OCI-LY7 (cell line): ENCODE results near the gene NRF1. TPM values are rescaled to one million over a fixed set of nuclear protein-coding genes. Genes with fewer than 3 reads are reported as not detected.
A peak's percentile ranks its signal among the peaks of the same experiment; 100 is the strongest.
"Not testable (repeated sequence)": the region's sequence is repeated elsewhere in the genome, so short reads cannot be mapped to it uniquely, and the experiment has no call there.

Source experiments
- BruUV-seq: library from RNA; stranded (reverse); fragments of 400-500 nt; replicated peaks from 2 replicates; lab custom pipeline; 2021; lab: Mats Ljungman, UMichigan
- CTCF ChIA-PET: fragments of 300-600 bp; sonication (Branson Sonifier 250); formaldehyde crosslinking; loops from one replicate; lab custom pipeline; 2022; ENCODE audit warnings: antibody characterized with exemption; ENCODE audit not compliant: unreplicated experiment; lab: Charles Lee
- POLR2A ChIA-PET: fragments of 300-600 bp; sonication (Branson Sonifier 250); formaldehyde crosslinking; loops from one replicate; lab custom pipeline; 2022; ENCODE audit warnings: antibody characterized with exemption; lab: Charles Lee
- DNase-seq: peaks from one replicate; pipeline ENCODE4 v3.0.0-alpha.2; 2015; ENCODE audit warnings: low spot score
- H2AFZ ChIP-seq: fragments of 200-600 bp; sonication (generic), shearing (Covaris generic); 2 replicates; pipeline ENCODE4 v1.6.1; 2014; ENCODE audit warnings: mild to moderate bottlenecking, antibody characterized with exemption, low read length, moderate library complexity
- H3K27ac ChIP-seq: fragments of 200-600 bp; sonication (generic); 2 replicates; pipeline ENCODE4 v1.5.1; 2014; ENCODE audit warnings: mixed run types, low read depth, mild to moderate bottlenecking, moderate library complexity, low read length, inconsistent platforms; ENCODE audit not compliant: poor library complexity, severe bottlenecking
- H3K36me3 ChIP-seq: fragments of 200-600 bp; sonication (generic); 2 replicates; pipeline ENCODE4 v1.6.1; 2014; ENCODE audit warnings: mild to moderate bottlenecking, antibody characterized with exemption, low read length, moderate library complexity, mixed read lengths; ENCODE audit not compliant: insufficient read depth
- H3K4me1 ChIP-seq: fragments of 200-600 bp; sonication (generic); 2 replicates; pipeline ENCODE4 v1.5.1; 2014; ENCODE audit warnings: mild to moderate bottlenecking, low read length; ENCODE audit not compliant: insufficient read depth, poor library complexity, severe bottlenecking
- H3K4me2 ChIP-seq: fragments of 200-600 bp; sonication (generic); 2 replicates; pipeline ENCODE4 v1.6.1; 2014; ENCODE audit warnings: mild to moderate bottlenecking, low read length
- H3K4me3 ChIP-seq: fragments of 200-600 bp; sonication (generic); 2 replicates; pipeline ENCODE4 v1.5.1; 2014; ENCODE audit warnings: mild to moderate bottlenecking, low read depth, low read length; ENCODE audit not compliant: poor library complexity, severe bottlenecking
- H3K79me2 ChIP-seq: fragments of 200-600 bp; sonication (generic); 2 replicates; pipeline ENCODE4 v1.6.1; 2016; ENCODE audit warnings: low read depth, mild to moderate bottlenecking, low read length, moderate library complexity, mixed read lengths; ENCODE audit not compliant: insufficient read depth
- H3K9me2 ChIP-seq: fragments of 200-600 bp; sonication (generic); 2 replicates; pipeline ENCODE4 v1.6.1; 2016; ENCODE audit warnings: mild to moderate bottlenecking, low read length, mixed read lengths; ENCODE audit not compliant: insufficient read depth
- H3K9me3 ChIP-seq: fragments of 200-600 bp; sonication (generic); 2 replicates; pipeline ENCODE4 v1.6.1; 2014; ENCODE audit warnings: mild to moderate bottlenecking, mixed run types, low read length, mixed read lengths
- H4K20me1 ChIP-seq: fragments of 200-600 bp; sonication (generic); 2 replicates; pipeline ENCODE4 v1.6.1; 2014; ENCODE audit warnings: mild to moderate bottlenecking, antibody characterized with exemption, low read length, moderate library complexity, mixed read lengths; ENCODE audit not compliant: insufficient read depth
- CTCF ChIP-seq: fragments of 200-600 bp; sonication (generic); conservative IDR thresholded peaks from 2 replicates; pipeline ENCODE4 v1.5.1; 2014; ENCODE audit warnings: mild to moderate bottlenecking, antibody characterized with exemption, low read length, moderate library complexity, mixed read lengths
- EZH2phosphoT487 ChIP-seq: fragments of 200-600 bp; sonication (generic); IDR thresholded peaks from 2 replicates; pipeline ENCODE4 v1.6.1; 2018; ENCODE audit warnings: low read depth, borderline replicate concordance, mild to moderate bottlenecking, mixed run types, antibody characterized with exemption, low read length, moderate library complexity, mixed read lengths
- intact Hi-C: fragments of 100-400 bp; cut with micrococcal nuclease; formaldehyde crosslinking; loops from one replicate; pipeline ENCODE4 v1.10.0; 2022; ENCODE audit not compliant: unreplicated experiment
- total RNA-seq, 2 experiments: library from RNA; depleted of rRNA in 1 of 2; stranded (reverse); fragments of >200 nt in 1 of 2; shearing (Covaris generic) in 1 of 2; gene quantifications; 2 replicates each; pipeline ENCODE4 v1.2.3, GENCODE V29; 2014 to 2022

Gene NRF1
- total RNA-seq, 2 experiments from 2014 or later: 26.5 to 26.9 TPM

DNA sequence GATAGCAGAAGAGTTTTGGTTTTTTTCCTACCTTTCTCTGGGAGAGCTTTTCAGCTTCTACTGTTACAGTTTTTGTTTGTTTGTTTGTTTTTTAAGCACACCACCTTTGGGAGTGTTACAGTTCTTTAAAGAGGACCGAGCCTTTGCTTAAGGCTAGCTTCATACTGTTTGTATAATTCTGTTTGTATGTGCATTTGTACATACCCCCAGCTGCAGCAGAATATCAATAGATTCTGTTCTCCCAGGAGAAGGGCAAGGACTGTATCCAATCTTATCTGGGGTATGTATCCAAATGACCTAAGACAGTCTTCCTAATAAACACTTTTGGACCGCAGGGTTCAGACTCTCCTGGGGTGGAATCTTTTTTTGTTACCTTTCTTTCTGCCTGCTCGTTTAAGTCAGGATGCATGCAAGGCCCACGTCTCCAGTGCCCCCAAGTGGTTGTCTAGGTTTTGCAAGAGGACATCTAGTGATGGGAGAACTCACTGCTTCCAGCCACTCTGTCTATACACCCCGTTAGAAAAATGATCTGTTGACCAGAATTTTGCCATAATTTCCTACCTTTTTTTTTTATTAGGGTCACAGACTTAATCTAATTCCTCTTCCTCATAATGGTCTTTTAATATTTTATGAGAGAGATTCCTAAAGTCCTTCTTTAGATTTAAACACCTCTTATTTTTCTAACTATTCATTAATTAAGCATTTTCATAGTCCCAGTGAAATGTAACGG is 23.9 kb downstream of the NRF1 start:
- ChIA-PET POLR2A (no interaction called here), CTCF (no interaction called here)
- H3K36me3 ChIP-seq: peaks cover 4% of the 10 kb centered on the region; the same call in 1 of the 2 replicates
- H3K9me3 ChIP-seq: no peaks in the 10 kb centered on the region
- no peak overlapping the region for H3K4me3 ChIP-seq
- no TSS peak for BruUV-seq
- no peak overlapping the region for H3K4me2 ChIP-seq
- peaks cover 18% of the 10 kb centered on the region for H4K20me1 ChIP-seq
- peaks cover 5% of the 10 kb centered on the region for H3K4me1 ChIP-seq
- H3K79me2 ChIP-seq: peaks cover 74% of the 10 kb centered on the region
- intact Hi-C loops: loop anchor here (1.0 kb wide), 1 partner anchor 23 kb away; no protein-coding TSS in a partner anchor
- TF ChIP-seq CTCF (peak; percentile 96), EZH2phosphoT487 (no peak)
- peak; percentile 73 for DNase-seq
- H3K9me2 ChIP-seq: no peaks in the 10 kb centered on the region
- H2AFZ ChIP-seq: no peak overlapping the region
- no peak overlapping the region for H3K27ac ChIP-seq

GRCh38 chr7:129636030-129636550 is 24.6 kb downstream of the NRF1 start:
- BruUV-seq, H3K36me3 ChIP-seq, H3K4me2 ChIP-seq, H3K9me3 ChIP-seq, H3K9me2 ChIP-seq, H3K27ac ChIP-seq, intact Hi-C loops, H2AFZ ChIP-seq, CTCF ChIA-PET, H3K4me3 ChIP-seq, DNase-seq, POLR2A ChIA-PET, H3K4me1 ChIP-seq: not testable (repeated sequence)
- Histone ChIP-seq H4K20me1 (peaks cover 18% of the 10 kb centered on the region; the same call in 1 of the 2 replicates), H3K79me2 (peaks cover 70% of the 10 kb centered on the region)

GRCh38 chr7:129636641-129637040 is 25.1 kb downstream of the NRF1 start:
- H3K9me3 ChIP-seq: no peaks in the 10 kb centered on the region
- no peak for TF ChIP-seq CTCF
- TF ChIP-seq EZH2phosphoT487: no peak
- H3K9me2 ChIP-seq: no peaks in the 10 kb centered on the region
- POLR2A ChIA-PET: interaction anchor here (1.6 kb wide), 1 partner anchor 13 kb away, joined by 6 read pairs; no protein-coding TSS in a partner anchor
- BruUV-seq: no TSS peak
- no peak overlapping the region for H2AFZ ChIP-seq
- 0 out of 2 replicates have a peak, but pooled peaks cover 4% of the 10 kb centered on the region for H3K36me3 ChIP-seq
- H3K79me2 ChIP-seq: peaks cover 68% of the 10 kb centered on the region; the same call in 1 of the 2 replicates
- H3K27ac ChIP-seq: no peak overlapping the region
- H3K4me3 ChIP-seq: no peak overlapping the region
- H3K4me2 ChIP-seq: no peak overlapping the region
- DNase-seq: no peak
- CTCF ChIA-PET: no interaction called here
- intact Hi-C loops: no loop called here
- H3K4me1 ChIP-seq: peaks cover 4% of the 10 kb centered on the region
- peaks cover 18% of the 10 kb centered on the region; the same call in 1 of the 2 replicates for H4K20me1 ChIP-seq
